Coronary artery (tissue), 2 donors: ENCODE results near the gene MOB3B.
A peak's percentile ranks its signal among the peaks of the same experiment; 100 is the strongest.

ENCODE experiments used
- DNase-seq: peaks from one replicate; pipeline ENCODE4 v3.0.0-alpha.2; 2017; ENCODE audit warnings: low spot score
- H3K27ac ChIP-seq, 2 donors: fragments of 200-600 bp; sonication (generic); one replicate each; pipeline ENCODE4 v1.5.1; 2016 to 2019
- H3K4me3 ChIP-seq: fragments of 200-600 bp; sonication (generic); 2 replicates; pipeline ENCODE4 v1.5.1; 2016; ENCODE audit warnings: mild to moderate bottlenecking, moderate library complexity
- TF ChIP-seq, protein P1 (sequence below): fragments of 200-600 bp; sonication (generic); IDR thresholded peaks from one replicate; pipeline ENCODE4 v1.5.1; 2019; ENCODE audit warnings: antibody characterized with exemption

MOB3B gene

GRCh38 chr9:27431543-27432147, 98.0 kb downstream of the MOB3B start:
- TF ChIP-seq, protein P1, sequence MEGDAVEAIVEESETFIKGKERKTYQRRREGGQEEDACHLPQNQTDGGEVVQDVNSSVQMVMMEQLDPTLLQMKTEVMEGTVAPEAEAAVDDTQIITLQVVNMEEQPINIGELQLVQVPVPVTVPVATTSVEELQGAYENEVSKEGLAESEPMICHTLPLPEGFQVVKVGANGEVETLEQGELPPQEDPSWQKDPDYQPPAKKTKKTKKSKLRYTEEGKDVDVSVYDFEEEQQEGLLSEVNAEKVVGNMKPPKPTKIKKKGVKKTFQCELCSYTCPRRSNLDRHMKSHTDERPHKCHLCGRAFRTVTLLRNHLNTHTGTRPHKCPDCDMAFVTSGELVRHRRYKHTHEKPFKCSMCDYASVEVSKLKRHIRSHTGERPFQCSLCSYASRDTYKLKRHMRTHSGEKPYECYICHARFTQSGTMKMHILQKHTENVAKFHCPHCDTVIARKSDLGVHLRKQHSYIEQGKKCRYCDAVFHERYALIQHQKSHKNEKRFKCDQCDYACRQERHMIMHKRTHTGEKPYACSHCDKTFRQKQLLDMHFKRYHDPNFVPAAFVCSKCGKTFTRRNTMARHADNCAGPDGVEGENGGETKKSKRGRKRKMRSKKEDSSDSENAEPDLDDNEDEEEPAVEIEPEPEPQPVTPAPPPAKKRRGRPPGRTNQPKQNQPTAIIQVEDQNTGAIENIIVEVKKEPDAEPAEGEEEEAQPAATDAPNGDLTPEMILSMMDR, result no peak
- no peak for DNase-seq
- no peak overlapping the region for H3K4me3 ChIP-seq
- H3K27ac ChIP-seq, result peak overlapping the region in 1 of 2 donors; percentile 49

- TF ChIP-seq, protein P1, result no peak
- Histone ChIP-seq H3K4me3 (no peak overlapping the region), H3K27ac (peak overlapping the region in 1 of 2 donors; percentile 49)
- no peak for DNase-seq
These were observed 98.7 kb downstream of the MOB3B start for GRCh38 chr9:27430750-27431535.

DNA sequence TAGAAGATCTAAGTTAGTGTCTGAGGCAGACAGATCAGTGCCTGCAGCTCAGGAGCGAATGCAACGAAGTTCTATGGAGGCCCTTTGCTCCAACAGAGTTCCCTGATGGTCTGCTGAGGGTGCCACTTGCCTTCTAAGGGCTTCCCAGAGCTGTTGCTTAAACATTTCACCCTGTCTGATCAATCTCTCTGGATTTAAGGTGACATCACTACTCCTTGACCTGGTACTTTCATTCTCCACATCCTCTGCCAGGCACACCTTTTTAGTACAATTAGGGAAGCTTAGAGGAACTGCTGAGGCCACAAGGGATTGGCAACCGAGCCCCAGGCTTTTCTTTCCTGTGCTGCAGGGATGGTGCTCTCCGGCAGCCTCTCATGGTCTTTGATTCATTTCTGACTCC, 99.7 kb downstream of the MOB3B start:
- no peak for DNase-seq
- TF ChIP-seq, protein P1, result no peak
- H3K27ac ChIP-seq, result no peak overlapping the region
- no peak overlapping the region for H3K4me3 ChIP-seq

DNA sequence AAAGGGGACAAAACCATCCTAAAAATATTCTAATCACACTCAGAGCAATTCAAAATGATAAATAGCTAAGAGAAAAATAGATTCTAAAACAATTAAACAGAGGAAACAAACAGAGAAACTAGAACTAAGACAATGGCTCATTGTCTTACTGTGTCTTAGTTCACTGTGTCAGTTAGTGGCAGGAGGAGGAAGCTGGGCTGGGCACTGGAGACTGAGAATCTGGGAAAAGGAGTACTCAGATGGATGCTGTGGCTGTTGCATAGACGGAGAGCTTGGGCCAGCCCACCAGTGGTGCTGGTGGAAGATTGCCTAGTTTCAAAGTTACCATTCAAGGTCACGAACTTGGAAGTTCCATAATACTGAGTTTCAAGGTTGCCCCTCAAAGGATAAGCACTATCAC, 100.2 kb downstream of the MOB3B start:
- no peak for DNase-seq
- TF ChIP-seq, protein P1, result no peak
- Histone ChIP-seq H3K4me3 (no peak overlapping the region), H3K27ac (no peak overlapping the region)

- no peak for DNase-seq
- H3K27ac ChIP-seq, result no peak overlapping the region
- TF ChIP-seq, protein P1, result no peak
- H3K4me3 ChIP-seq, result no peak overlapping the region
These were observed 101.1 kb downstream of the MOB3B start for GRCh38 chr9:27428551-27428950.

DNA sequence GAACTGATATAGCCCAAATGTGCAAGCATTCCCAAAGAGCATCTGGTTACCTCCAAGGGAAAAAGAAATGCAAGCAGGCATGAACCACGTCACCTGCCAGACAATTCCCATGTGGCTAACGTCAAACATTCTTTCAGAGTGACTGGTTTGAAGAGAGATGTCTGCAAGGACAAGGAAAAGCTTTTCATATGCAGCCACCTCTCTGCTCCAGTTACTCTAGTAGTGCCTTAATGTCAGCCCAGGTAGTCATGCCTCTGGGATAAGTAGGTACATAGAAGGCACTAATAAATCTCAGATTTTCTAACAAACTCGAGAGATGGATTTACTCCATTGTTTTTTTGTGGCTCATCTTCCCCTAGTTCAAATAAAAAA, 102.4 kb downstream of the MOB3B start:
- Histone ChIP-seq H3K4me3 (no peak overlapping the region), H3K27ac (no peak overlapping the region)
- TF ChIP-seq, protein P1, result no peak
- DNase-seq, result no peak
